Right cardiac atrium (tissue), 5 donors: Measurements from ENCODE around the gene NRBF2. TPM values are rescaled to one million over a fixed set of nuclear protein-coding genes. Genes with fewer than 3 reads are reported as not detected.

Source experiments
- ATAC-seq, 2 donors: fragments of 200-7000 bp; cut with Tn5 transposase; one replicate each; pipeline versions ENCODE4 v1.8.0 to v1.9.1; 2020; ENCODE audit warnings: moderate library complexity in 2 of 2, mild to moderate bottlenecking in 1 of 2
- DNase-seq, 3 donors: peaks; one replicate each; pipeline ENCODE4 v3.0.0-alpha.2; 2020
- H3K27ac ChIP-seq: one replicate; pipeline ENCODE4 v1.5.1; 2013; ENCODE audit warnings: mild to moderate bottlenecking, low read length, control low read depth, moderate library complexity
- H3K27me3 ChIP-seq: one replicate; pipeline ENCODE4 v1.6.1; 2013; ENCODE audit not compliant: control insufficient read depth, insufficient read depth
- H3K4me1 ChIP-seq: one replicate; pipeline ENCODE4 v1.6.1; 2013; ENCODE audit warnings: low read length; ENCODE audit not compliant: control insufficient read depth, insufficient read depth
- H3K4me3 ChIP-seq: one replicate; pipeline ENCODE4 v1.5.1; 2013; ENCODE audit warnings: low read length, control low read depth
- H3K9me3 ChIP-seq: one replicate; pipeline ENCODE4 v1.6.1; 2013; ENCODE audit warnings: low read length; ENCODE audit not compliant: control insufficient read depth
- WGBS: extraction: QIAGEN DNeasy Blood & Tissue Kit; methylation state at CpG from one replicate; pipeline ENCODE4 v1.1.7; 2013; 5-methylcytosine and 5-hydroxymethylcytosine counted together
- intact Hi-C, 4 donors: fragments of 100-400 bp; cut with DNase I; formaldehyde crosslinking; loops; one replicate each; pipeline versions ENCODE4 v1.11.0 to v1.14.0; 2022 to 2023
- polyA plus RNA-seq: library from polyadenylated mRNA; stranded (reverse); fragments of 200-250 nt; gene quantifications from one replicate; pipeline ENCODE4 v1.2.3, GENCODE V29; 2013
- total RNA-seq, 4 donors: library from RNA; stranded (reverse); fragmentation: NEBNext Ultra II Directional; extraction: Animal tissue kit (Norgen Biotek cat#: 25700); gene quantifications; one replicate each; pipeline ENCODE4 v1.2.1, GENCODE V29; 2021
- donor health status: healthy with polysubstance abuse.
- donor health status: DM: no; HTN: yes; CAD: no.
- donor health status: DM: no; HTN: no; CAD: no.
- donor health status: DM: no; HTN: yes; CAD: no; lungs with severe emphysema.
- donor health status: DM: yes; HTN: yes; CAD: no.

NRBF2 gene
- total and polyA plus RNA-seq, 5 donors, result 7.5 to 13.4 (median 10.3) TPM

DNA sequence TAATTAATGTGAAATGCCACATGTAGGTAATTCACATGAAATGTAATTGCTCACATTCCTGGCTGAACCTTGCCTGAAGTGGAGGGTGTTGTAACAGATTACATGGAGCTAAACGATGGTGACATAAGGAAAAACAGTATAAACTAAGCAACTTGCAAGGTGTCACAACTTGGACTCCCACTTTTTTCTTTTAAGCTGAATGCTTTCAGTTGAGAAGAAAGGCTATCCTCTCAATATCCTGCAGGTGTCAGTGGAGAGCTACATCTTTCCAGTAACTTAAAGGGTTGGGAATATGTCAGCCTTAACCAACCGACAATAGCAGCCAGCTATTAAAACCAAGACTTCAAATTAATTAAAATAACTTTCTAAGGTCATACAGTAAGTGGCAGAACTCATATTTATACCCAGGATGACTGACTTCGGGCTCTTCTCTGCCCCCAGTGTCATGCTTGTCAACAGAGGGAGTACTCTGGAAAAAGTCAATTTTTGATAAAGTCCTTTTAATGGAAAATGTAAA lies 33.7 kb downstream of the NRBF2 start:
- Histone ChIP-seq H3K4me1 (peaks cover 7% of the 10 kb centered on the region), H3K27me3 (no peaks in the 10 kb centered on the region), H3K4me3 (no peak overlapping the region), H3K9me3 (no peaks in the 10 kb centered on the region), H3K27ac (no peak overlapping the region)
- intact Hi-C loops, result loop anchor here (5.0 to 10.0 kb wide), 3 partner anchors 548 to 558 kb away; no protein-coding TSS in a partner anchor
- ATAC-seq (peak; percentile 50 to 58), DNase-seq (no peak)
- WGBS, result 10% methylated on average over 3 of the region's 3 CpGs

- WGBS, result 60% methylated on average over 2 of the region's 2 CpGs
- H3K4me3 ChIP-seq, result no peak overlapping the region
- ATAC-seq (no peak), DNase-seq (no peak)
- H3K27ac ChIP-seq, result no peak overlapping the region
- intact Hi-C loops, result loop anchor here (5.0 to 10.0 kb wide), 3 partner anchors 546 to 556 kb away; no protein-coding TSS in a partner anchor
- H3K9me3 ChIP-seq, result no peaks in the 10 kb centered on the region
- H3K4me1 ChIP-seq, result peaks cover 6% of the 10 kb centered on the region
- H3K27me3 ChIP-seq, result no peaks in the 10 kb centered on the region
Observed at GRCh38 chr10:63168821-63169462, 35.8 kb downstream of the NRBF2 start.

DNA sequence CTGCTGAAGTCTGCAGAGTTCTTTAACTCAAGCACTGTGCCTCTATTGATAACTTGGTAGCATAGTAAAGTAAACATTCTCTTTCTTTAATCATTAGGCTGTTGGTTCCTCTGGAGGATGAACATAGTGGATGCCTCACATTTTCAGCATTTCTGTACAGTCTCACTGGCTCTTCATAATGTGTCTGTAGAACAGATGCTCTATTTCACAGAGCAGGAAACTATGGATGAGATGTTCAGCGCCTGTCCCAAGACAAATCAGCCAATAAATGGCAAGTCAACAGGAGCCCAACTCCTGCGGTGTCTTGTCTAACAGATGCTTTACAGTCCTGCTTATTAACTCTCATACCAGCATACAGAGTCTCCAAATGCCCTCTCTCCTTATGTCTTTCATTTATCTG lies 36.5 kb downstream of the NRBF2 start:
- 73% methylated on average over 2 of the region's 2 CpGs for WGBS
- no peak overlapping the region for H3K27ac ChIP-seq
- DNase-seq (no peak), ATAC-seq (no peak)
- H3K27me3 ChIP-seq, result no peaks in the 10 kb centered on the region
- intact Hi-C loops, result loop anchor here (5.0 to 10.0 kb wide), 4 partner anchors 455 to 555 kb away; no protein-coding TSS in a partner anchor
- H3K4me3 ChIP-seq, result no peak overlapping the region
- H3K9me3 ChIP-seq, result no peaks in the 10 kb centered on the region
- peaks cover 3% of the 10 kb centered on the region for H3K4me1 ChIP-seq

GRCh38 chr10:63171255-63171855 lies 38.2 kb downstream of the NRBF2 start:
- peaks cover 3% of the 10 kb centered on the region for H3K4me1 ChIP-seq
- ATAC-seq, result peak; percentile 43 to 62
- intact Hi-C loops, result loop anchor here in 1 of 4 donors (10.0 kb wide), 1 partner anchor 453 kb away; no protein-coding TSS in a partner anchor

GRCh38 chr10:63171926-63172325 lies 38.8 kb downstream of the NRBF2 start:
- Histone ChIP-seq H3K4me1 (peaks cover 3% of the 10 kb centered on the region), H3K27ac (no peak overlapping the region), H3K9me3 (no peaks in the 10 kb centered on the region), H3K27me3 (no peaks in the 10 kb centered on the region), H3K4me3 (no peak overlapping the region)
- no peak for DNase-seq
- intact Hi-C loops, result loop anchor here in 1 of 4 donors (10.0 kb wide), 1 partner anchor 453 kb away; no protein-coding TSS in a partner anchor
- 53% methylated on average over 1 of the region's 1 CpG for WGBS
- ATAC-seq, result no peak

More at GRCh38 chr10:63171255-63171855, 38.2 kb downstream of the NRBF2 start:
- H3K27ac ChIP-seq, result peak overlapping the region; percentile 68
- no peaks in the 10 kb centered on the region for H3K27me3 ChIP-seq
- H3K9me3 ChIP-seq, result no peaks in the 10 kb centered on the region
- no peak for DNase-seq
- WGBS, result 36% methylated on average over 1 of the region's 1 CpG
- H3K4me3 ChIP-seq, result no peak overlapping the region

DNA sequence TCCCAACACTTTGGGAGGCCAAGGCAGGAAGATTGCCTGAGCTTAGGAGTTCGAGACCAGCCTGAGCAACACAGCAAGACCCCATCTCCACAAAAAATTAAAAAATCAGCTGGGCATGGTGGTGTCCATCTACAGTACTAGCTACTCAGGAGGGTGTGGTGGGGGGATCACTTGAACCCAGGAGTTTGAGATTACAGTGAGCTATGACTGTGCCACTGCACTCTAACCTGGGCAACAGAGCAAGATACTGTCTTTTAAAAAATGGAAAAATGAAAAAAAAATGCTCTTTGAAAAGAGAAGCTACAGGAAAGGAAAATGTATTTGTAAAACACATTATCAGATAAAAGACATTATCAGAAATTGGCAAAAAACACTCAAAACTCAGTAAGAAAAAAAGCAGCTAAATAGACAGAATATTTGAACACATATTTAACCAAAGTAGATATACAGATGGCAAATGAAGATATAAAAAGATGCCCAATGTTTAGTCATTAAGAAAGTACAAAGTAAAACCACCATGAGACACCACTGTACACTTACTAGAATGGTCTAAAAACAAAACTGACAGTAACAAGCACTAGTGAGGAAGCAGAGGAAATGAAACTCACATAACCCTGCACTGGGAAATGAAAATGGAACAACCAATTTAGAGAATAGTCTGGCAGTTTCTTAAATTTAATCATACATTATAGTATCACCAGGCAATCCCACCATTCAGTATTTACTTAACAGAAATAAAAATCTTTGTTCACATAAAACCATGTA lies 40.5 kb downstream of the NRBF2 start:
- H3K27me3 ChIP-seq, result no peaks in the 10 kb centered on the region
- ATAC-seq (no peak), DNase-seq (no peak)
- intact Hi-C loops, result loop anchor here in 1 of 4 donors (10.0 kb wide), 1 partner anchor 451 kb away; no protein-coding TSS in a partner anchor
- H3K9me3 ChIP-seq, result no peaks in the 10 kb centered on the region
- H3K27ac ChIP-seq, result no peak overlapping the region
- no peak overlapping the region for H3K4me3 ChIP-seq
- H3K4me1 ChIP-seq, result peaks cover 3% of the 10 kb centered on the region
- WGBS, result 98% methylated on average over 1 of the region's 1 CpG

DNA sequence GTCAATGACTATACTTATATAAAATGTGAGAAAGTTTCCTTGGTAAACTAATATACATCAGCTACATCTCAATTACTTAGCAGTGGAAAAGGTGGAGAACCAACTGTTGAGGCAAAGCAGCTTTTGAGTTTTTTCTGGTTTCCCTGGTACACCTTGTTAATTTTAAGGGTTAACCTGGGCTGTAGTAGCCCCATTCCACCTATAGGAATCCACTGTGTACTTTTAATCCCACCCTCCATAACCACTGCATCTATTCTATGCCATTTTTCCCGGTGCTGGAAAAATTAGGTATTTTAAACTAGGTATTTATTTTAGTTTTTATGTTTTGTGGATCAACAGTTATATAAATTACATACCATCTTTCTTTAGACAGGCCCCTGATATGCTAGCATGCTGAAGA lies 42.4 kb downstream of the NRBF2 start:
- DNase-seq (no peak), ATAC-seq (no peak)
- Histone ChIP-seq H3K27me3 (no peaks in the 10 kb centered on the region), H3K9me3 (no peaks in the 10 kb centered on the region), H3K4me1 (peaks cover 3% of the 10 kb centered on the region), H3K27ac (no peak overlapping the region), H3K4me3 (no peak overlapping the region)
- intact Hi-C loops, result loop anchor here in 1 of 4 donors (10.0 kb wide), 1 partner anchor 449 kb away; no protein-coding TSS in a partner anchor
- WGBS, result 89% methylated on average over 1 of the region's 1 CpG

- DNase-seq (no peak), ATAC-seq (no peak)
- Histone ChIP-seq H3K27ac (no peak overlapping the region), H3K4me3 (no peak overlapping the region), H3K27me3 (no peaks in the 10 kb centered on the region), H3K9me3 (no peaks in the 10 kb centered on the region), H3K4me1 (no peaks in the 10 kb centered on the region)
- intact Hi-C loops, result no loop called here
- WGBS, result 29% methylated on average over 1 of the region's 1 CpG
Observed at GRCh38 chr10:63192826-63193225, 59.7 kb downstream of the NRBF2 start.

DNA sequence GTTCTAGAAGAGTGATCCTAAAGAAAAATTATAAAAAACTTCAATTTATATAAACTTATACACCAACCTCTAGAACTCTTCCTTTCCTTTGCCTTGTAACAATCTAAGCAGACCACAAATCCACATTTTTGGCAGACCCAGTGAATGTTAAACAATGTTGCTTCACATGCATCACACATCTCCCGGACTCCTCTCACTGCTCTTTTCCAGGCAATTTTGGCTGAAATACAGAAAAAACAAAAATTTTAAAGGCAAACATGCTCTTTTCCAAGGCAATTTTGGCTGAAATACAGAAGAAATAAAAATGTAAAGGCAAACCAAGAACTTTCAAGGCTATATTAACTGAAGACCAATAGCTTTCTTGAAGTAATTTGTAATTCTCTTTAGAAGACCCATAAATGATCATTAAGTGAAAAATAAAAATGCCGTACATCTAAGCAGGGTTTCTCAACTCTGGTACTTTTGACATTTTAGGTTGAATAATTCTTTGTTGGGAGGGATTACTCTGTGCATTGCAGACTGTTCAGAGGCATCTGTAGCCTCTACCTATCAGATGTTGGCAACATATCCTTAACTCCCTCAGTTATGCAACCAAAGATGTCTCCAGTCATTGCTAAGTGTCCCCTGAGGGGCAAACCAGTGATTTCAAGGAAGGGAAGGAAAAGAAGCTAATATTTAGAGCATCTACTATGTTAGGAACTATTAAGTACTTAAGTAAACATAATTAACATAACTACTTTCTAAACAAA lies 64.4 kb downstream of the NRBF2 start:
- H3K4me1 ChIP-seq, result peaks cover 2% of the 10 kb centered on the region
- no peaks in the 10 kb centered on the region for H3K27me3 ChIP-seq
- no peaks in the 10 kb centered on the region for H3K9me3 ChIP-seq
- 56% methylated on average over 2 of the region's 2 CpGs for WGBS
- peak; percentile 75 to 84 for ATAC-seq
- no peak overlapping the region for H3K4me3 ChIP-seq
- no peak overlapping the region for H3K27ac ChIP-seq
- DNase-seq, result no peak
- intact Hi-C loops, result no loop called here

DNA sequence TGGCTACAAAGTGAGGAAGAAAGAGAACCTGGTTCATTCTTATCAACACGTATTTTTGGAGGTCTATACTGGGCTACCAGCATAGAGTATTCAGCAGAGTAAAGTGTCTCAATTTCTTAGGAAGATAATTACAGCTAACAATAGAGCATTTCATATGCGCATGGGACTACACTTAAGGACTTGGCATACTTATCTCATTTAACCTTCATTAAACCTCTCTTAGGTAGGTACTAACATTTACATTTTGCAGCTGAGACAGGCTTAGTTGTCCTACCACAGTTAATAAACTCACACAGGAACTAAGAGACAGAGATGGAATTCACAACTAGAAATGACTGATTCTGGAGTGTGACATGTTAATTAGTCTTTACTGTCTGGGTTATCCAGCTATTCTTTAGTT lies 66.6 kb downstream of the NRBF2 start:
- Histone ChIP-seq H3K27ac (no peak overlapping the region), H3K4me1 (peaks cover 2% of the 10 kb centered on the region), H3K9me3 (no peaks in the 10 kb centered on the region), H3K27me3 (no peaks in the 10 kb centered on the region), H3K4me3 (no peak overlapping the region)
- ATAC-seq (no peak), DNase-seq (no peak)
- intact Hi-C loops, result loop anchor here in 1 of 4 donors (10.0 kb wide), 1 partner anchor 515 kb away; no protein-coding TSS in a partner anchor
- WGBS, result 71% methylated on average over 2 of the region's 2 CpGs
